GM18498 (cell line): Measurements from ENCODE around the gene BNC1.
"Not testable (repeated sequence)": the region's sequence is repeated elsewhere in the genome, so short reads cannot be mapped to it uniquely, and the experiment has no call there.

Experiments used
- ATAC-seq: cut with Tn5 transposase; IDR thresholded peaks from one replicate; pipeline ENCODE4 v1.9.1; 2021; ENCODE audit warnings: mild to moderate bottlenecking, moderate library complexity; ENCODE audit not compliant: unreplicated experiment

Gene BNC1

GRCh38 chr15:83299462-83299861 lies 15.0 kb upstream of the BNC1 start:
- no peak for ATAC-seq

- ATAC-seq = no peak
These were observed 11.0 kb upstream of the BNC1 start for GRCh38 chr15:83295417-83295816.

GRCh38 chr15:83293201-83293600 lies 8.7 kb upstream of the BNC1 start:
- ATAC-seq = no peak

- no peak for ATAC-seq
These were observed 7.9 kb upstream of the BNC1 start for GRCh38 chr15:83292317-83292716.

GRCh38 chr15:83290236-83290635 lies 5.8 kb upstream of the BNC1 start:
- ATAC-seq = no peak

GRCh38 chr15:83289160-83289559 lies 4.7 kb upstream of the BNC1 start:
- no peak for ATAC-seq

GRCh38 chr15:83288381-83288801 lies 3.9 kb upstream of the BNC1 start:
- no peak for ATAC-seq

GRCh38 chr15:83287541-83288027 lies 3.1 kb upstream of the BNC1 start:
- ATAC-seq = no peak

- no peak for ATAC-seq
These were observed 1.6 kb upstream of the BNC1 start for GRCh38 chr15:83285979-83286553.

GRCh38 chr15:83285284-83285978 lies 967 bp upstream of the BNC1 start:
- no peak for ATAC-seq

GRCh38 chr15:83283813-83284558 lies 478 bp downstream of the BNC1 start:
- no peak for ATAC-seq

GRCh38 chr15:83283138-83283812 lies 1.2 kb downstream of the BNC1 start:
- no peak for ATAC-seq

- no peak for ATAC-seq
These were observed 1.7 kb downstream of the BNC1 start for GRCh38 chr15:83282776-83283137.

- no peak for ATAC-seq
These were observed 2.3 kb downstream of the BNC1 start for GRCh38 chr15:83282141-83282540.

- ATAC-seq = no peak
These were observed 6.3 kb downstream of the BNC1 start for GRCh38 chr15:83278191-83278590.

- ATAC-seq = no peak
These were observed 7.8 kb downstream of the BNC1 start for GRCh38 chr15:83276661-83277060.

GRCh38 chr15:83275412-83275811 lies 9.1 kb downstream of the BNC1 start:
- no peak for ATAC-seq

GRCh38 chr15:83270176-83270575 lies 14.3 kb downstream of the BNC1 start:
- ATAC-seq = no peak

GRCh38 chr15:83268147-83268546 lies 16.3 kb downstream of the BNC1 start:
- ATAC-seq = no peak

GRCh38 chr15:83262594-83263315 lies 21.7 kb downstream of the BNC1 start:
- no peak for ATAC-seq

- ATAC-seq = not testable (repeated sequence)
These were observed 22.3 kb downstream of the BNC1 start for GRCh38 chr15:83262181-83262580.
